Stimulated activated CD8-positive, alpha-beta memory T cell treated with anti-CD3 and anti-CD28 coated beads, Interleukin-4, amount 100 ng/mL, for 4 hours (primary cell): ENCODE results near the gene CLDN9.

Source experiments
- DNase-seq, 2 donors: peaks; one replicate each; pipeline ENCODE4 v3.0.0-alpha.2; 2020; ENCODE audit warnings: low read depth in 2 of 2, low spot score in 1 of 2

CLDN9 gene

GRCh38 chr16:3028716-3029319, 16.1 kb downstream of the CLDN9 start:
- DNase-seq, result no peak

DNA sequence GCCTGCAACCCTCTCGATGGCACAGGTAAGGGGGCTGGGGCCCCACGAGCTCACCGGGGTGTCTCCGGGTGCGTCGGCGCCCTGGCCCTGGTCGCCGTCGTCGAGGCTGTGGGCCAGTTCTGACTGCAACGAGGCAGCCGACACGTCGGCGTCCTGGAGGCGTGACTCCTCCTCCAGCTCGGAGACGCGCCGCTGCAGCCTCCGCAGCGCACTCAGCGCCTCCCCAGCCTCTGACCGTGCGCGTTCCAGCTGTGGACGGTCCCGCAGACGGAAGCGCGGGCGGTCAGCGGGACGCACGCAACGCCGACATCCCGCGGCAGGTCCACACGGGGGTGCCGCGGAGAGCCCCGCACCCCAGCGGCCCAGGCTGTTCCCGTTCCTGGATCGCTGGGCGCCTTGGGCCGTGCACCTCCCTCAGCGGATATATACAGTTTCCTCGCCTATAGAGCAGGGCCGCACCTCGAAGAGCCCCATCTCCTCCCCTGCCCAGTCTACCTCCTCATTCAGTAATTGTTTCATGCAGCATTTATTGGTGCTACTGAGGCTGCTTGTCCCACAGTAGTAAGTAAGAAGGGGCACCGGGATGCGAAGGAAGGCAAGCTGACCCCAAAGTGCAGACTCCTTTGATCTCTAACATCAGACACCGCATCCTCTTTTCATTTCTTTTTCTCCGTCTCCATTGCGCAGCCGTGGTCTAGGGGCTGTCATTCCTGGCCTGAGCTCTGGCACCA, 16.9 kb downstream of the CLDN9 start:
- no peak for DNase-seq

DNA sequence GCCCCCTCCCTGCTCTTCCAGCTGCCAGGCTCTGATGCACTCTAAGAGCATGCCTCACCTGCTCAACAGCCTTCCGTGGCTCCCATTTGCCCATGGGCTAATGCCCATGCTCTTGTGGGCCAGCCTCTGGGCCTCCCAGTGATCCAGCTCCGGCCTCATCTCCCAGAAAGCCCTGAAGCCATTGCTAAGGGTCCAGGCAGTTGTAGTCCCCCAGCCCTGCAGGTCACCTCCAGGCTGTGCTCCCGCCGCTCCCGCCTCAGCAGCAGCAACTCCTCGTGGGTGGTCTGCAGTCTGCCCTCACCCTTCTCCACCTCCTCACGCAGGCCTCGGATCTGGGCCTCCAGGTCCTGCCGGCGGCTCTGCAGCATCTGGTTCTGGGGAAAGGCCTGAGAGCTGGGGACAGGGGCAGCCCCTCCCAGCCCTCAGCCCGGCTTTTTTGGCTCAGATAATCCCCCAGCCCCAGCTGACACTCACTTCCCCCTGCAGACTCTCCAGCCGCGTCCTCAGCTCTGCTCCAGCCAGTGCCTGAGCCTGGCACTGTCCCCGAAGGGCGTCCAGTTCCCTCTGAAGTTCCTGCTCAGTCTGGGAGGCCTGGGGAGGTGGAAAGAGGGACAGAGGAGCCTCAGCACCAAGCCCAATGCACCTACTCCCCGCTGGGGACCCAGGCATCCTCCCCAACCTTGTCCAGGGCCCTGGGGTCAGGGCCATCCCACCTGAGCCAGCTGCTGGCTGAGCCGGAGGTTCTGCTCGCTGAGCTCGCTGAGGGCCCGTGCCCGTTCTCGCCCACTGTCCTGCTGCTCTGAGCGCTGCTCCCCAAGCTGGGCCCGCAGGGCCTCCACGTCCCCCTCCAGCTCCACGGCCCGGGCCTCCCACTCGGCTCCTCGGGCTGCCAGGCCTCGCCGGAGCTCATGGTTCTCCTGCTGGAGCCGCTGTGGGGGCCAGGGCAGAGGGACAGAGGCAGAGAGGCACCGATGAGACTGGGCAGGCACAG, 17.8 kb downstream of the CLDN9 start:
- DNase-seq, result no peak

GRCh38 chr16:3032624-3033023, 19.9 kb downstream of the CLDN9 start:
- DNase-seq, result no peak

DNA sequence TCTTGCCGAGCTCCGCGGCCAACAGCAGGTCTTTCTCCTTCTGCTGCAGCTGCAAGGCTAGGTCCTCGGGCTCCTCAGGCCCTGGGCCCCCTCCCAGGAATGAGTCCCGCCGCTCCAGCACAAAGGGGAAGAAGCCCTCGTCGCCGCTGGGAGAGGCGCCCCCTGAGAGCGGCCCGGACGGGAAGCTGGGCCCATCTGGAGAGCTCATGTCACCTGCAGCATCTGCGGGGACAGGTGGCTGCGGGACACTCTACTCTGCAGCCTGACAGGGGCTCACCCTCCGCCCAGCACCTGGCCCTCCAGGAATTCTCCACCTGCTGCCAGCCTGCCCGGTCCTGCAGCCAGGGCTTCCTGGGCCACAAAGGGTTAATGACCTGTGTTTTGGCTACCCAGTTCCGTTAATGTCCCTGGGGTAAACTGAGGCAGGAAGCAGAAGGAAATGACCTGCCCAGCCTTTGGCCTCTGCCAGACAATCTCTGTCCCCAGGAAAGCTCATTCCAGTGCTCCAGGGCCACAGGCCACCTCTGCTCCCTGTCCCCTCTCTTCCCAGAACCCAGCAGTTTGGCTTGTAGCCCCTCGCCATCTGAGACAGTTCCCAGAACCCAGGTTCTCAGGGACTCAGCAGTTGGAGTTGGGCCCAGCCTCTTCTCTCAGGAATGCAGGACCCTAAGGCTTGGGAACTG, 22.7 kb downstream of the CLDN9 start:
- DNase-seq, result no peak

DNA sequence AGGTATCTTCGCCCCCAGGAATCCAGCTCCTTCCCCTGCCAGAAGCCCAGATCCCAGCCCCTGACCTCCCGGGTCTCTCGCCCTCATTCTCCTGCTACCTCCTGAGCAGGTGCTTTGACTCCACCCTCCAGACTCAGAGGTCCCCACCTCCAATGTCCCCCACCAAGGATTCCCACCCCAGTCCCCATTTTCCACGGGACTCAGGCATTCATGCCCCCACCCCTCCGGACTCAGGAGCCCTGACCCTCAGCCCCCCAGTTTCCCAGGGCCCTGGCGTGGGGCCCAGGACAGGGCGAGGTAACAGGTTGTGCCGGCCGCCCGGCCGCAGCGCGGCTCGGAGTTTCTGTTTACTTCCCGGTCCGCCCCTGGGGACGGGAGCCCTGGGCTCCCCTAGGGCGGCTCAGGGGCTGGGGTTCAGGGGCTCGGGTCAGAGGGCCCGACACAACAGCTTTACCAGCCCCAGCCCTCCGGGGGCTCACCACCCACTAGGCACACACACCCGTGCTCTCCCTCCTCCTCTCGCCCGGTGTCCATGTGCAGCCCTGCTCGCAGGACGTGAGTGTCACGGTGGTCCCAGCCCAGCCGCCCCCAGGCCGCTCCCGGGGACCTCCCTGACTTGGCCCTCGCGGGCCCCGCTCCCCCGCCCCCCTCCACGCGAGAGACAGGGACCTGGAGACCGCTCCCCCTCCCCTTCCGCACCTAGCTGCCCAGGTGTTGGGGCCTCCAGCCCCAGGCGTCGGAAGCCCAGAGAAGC, 23.4 kb downstream of the CLDN9 start:
- no peak for DNase-seq

- no peak for DNase-seq
These were observed 24.1 kb downstream of the CLDN9 start, which contains the start of gene BICDL2 for GRCh38 chr16:3036726-3037315. BICDL2 (minus strand) TSS chr16:3036944; CDS start chr16:3035496, 1,448 bp downstream.

DNA sequence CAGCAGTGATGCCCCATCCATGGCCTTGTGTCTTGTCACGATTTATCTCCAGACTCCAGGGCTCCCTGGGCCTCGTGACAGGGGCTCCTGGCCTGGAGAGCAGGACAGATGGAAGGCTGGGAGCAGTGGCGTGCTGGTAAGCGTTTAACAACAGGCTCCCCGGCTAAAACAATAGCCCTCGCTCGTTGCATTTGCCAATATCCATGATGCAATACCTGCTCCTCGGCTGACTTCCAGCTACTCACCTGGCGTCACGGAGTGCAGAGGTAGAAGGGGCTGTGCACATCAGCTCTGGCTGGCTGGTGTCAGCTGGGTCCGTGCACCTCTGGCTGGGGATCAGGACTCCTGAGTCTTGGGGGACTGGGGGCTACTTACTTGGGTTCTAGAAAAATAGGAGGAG, 25.5 kb downstream of the CLDN9 start:
- DNase-seq, result no peak

DNA sequence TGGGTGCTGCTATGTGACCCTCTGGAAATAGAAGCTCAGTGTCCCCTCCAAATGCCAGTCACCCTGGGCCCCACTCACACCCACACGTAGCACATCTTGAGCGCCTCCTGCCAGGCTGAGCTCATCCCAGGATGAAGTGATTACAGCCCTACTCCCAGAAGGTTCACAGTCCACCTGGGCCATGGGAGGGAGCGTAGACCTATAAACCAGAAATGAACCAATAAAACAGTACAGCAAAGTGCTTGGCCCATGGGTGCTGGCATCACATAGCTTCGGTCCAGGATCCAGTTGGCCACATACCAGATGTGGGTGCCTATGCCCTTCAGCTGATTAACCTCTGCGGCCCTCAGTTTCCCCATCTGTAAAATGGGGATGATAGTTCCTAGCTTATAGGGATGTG, 26.2 kb downstream of the CLDN9 start:
- DNase-seq, result no peak

DNA sequence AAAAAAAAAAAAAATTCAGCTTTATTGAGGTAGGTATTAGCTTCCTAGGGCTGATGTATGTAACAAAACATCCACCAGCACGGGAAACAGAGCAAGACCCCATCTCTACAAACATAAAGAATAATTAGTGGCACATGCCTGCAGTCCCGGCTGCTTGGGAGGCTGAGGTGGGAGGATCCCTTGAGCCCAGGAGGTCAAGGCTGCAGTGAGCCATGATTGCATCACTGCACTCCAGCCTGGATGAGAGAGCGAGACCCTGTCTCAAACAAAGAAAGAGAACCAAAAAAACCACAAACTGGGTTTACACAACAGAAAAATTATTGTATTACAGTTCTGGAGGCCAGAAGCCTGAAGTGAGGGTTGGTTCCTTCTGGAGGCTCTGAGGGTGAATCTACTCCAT, 29.7 kb downstream of the CLDN9 start:
- DNase-seq, result no peak

- no peak for DNase-seq
These were observed 32.0 kb downstream of the CLDN9 start for GRCh38 chr16:3044708-3045107.

GRCh38 chr16:3045758-3046640, 33.3 kb downstream of the CLDN9 start, which contains the start of gene MMP25:
MMP25 (plus strand) TSS chr16:3046561; CDS start chr16:3046918, 357 bp downstream.
- DNase-seq, result no peak

DNA sequence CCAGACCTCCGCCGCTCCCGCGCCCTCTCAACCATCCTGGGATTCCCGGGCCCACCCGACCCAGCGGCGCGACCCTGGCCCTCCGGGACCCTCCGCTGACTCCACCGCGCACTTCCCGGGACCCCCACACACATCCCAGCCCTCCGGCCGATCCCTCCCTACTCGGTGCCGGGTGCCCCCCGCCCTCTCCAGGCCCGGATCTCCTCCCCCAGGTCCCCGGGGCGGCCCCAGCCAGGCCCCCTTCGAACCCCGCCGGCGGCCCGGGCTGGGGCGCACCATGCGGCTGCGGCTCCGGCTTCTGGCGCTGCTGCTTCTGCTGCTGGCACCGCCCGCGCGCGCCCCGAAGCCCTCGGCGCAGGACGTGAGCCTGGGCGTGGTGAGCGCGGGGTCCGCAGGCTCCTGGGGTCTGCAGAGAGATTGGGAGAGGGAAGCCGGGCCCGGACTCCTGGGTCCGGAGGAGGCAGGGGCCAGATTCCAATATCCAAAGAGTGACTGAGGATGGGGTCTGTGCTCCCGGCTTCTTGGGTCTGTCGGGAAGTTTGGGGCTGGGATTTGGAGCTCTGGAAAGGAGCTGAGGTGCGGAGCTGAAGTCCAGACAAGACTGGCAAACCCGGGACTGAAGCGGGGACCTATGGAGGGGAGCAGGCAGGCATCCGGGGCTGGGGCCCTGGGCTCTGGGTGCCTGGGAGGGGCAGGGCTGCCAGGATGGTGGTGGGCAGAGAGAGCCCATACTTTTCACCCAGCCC, 34.1 kb downstream of the CLDN9 start:
- DNase-seq, result no peak

GRCh38 chr16:3047387-3047720, 34.6 kb downstream of the CLDN9 start:
- DNase-seq, result no peak

DNA sequence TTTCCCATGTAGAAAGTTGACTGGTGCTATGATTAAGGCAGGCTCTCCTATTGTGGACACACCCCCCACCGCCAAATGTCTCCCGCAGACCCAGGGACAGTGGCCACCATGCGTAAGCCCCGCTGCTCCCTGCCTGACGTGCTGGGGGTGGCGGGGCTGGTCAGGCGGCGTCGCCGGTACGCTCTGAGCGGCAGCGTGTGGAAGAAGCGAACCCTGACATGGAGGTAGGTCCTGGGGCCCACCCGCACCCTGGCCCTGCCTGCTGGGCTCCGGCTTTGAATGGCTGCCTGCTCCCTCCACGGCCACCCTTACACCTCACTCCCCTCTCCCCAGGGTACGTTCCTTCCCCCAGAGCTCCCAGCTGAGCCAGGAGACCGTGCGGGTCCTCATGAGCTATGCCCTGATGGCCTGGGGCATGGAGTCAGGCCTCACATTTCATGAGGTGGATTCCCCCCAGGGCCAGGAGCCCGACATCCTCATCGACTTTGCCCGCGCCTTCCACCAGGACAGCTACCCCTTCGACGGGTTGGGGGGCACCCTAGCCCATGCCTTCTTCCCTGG, 37.3 kb downstream of the CLDN9 start:
- no peak for DNase-seq

- DNase-seq, result no peak
These were observed 37.8 kb downstream of the CLDN9 start for GRCh38 chr16:3050487-3050886.

DNA sequence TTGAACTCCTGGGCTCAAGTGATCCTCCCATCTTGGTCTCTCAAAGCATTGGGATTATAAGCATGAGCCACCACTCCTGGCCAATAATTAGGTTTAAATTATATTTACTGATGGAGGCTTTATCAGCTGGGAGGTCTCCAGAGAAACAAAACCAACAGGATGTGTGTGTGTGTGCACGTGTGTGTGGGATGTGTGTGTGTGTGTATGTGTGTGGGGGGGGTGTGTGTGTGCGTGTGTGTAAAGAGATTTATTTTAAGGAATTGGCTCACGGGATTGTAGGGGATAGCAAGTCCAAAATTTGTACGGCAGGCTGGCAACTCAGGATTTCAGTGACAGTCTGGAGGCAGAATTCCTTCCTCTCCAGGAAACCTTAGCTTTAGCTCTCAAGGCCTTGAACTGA, 38.3 kb downstream of the CLDN9 start:
- DNase-seq, result no peak

- DNase-seq, result no peak
These were observed 38.8 kb downstream of the CLDN9 start for GRCh38 chr16:3051494-3051893.
